HG03095 (cell line): ENCODE results near the gene CHRNA9.

ENCODE experiments used
- ATAC-seq: cut with Tn5 transposase; IDR thresholded peaks from one replicate; pipeline ENCODE4 v1.9.1; 2021; ENCODE audit warnings: moderate library complexity; ENCODE audit not compliant: unreplicated experiment

Gene CHRNA9

GRCh38 chr4:40308528-40309122 lies 26.5 kb upstream of the CHRNA9 start:
- no peak for ATAC-seq

- ATAC-seq, result peak; percentile 43
These were observed 25.8 kb upstream of the CHRNA9 start for GRCh38 chr4:40309250-40309774.

- ATAC-seq, result no peak
These were observed 24.9 kb upstream of the CHRNA9 start for GRCh38 chr4:40310225-40310624.

- no peak for ATAC-seq
These were observed 23.3 kb upstream of the CHRNA9 start for GRCh38 chr4:40311811-40312346.

GRCh38 chr4:40314951-40315350 lies 20.2 kb upstream of the CHRNA9 start:
- no peak for ATAC-seq

- no peak for ATAC-seq
These were observed 18.8 kb upstream of the CHRNA9 start for GRCh38 chr4:40316333-40316781.

GRCh38 chr4:40316782-40317635 lies 18.1 kb upstream of the CHRNA9 start:
- ATAC-seq, result no peak

GRCh38 chr4:40317916-40318658 lies 17.0 kb upstream of the CHRNA9 start:
- no peak for ATAC-seq

- ATAC-seq, result no peak
These were observed 13.4 kb upstream of the CHRNA9 start for GRCh38 chr4:40321574-40322275.

GRCh38 chr4:40322811-40323210 lies 12.3 kb upstream of the CHRNA9 start:
- ATAC-seq, result no peak

- ATAC-seq, result no peak
These were observed 11.3 kb upstream of the CHRNA9 start for GRCh38 chr4:40323866-40324265.

GRCh38 chr4:40325406-40326019 lies 9.6 kb upstream of the CHRNA9 start:
- ATAC-seq, result peak; percentile 93

GRCh38 chr4:40327340-40327739 lies 7.8 kb upstream of the CHRNA9 start:
- no peak for ATAC-seq

GRCh38 chr4:40328383-40328782 lies 6.8 kb upstream of the CHRNA9 start:
- ATAC-seq, result no peak

GRCh38 chr4:40329805-40330204 lies 5.3 kb upstream of the CHRNA9 start:
- no peak for ATAC-seq

GRCh38 chr4:40330536-40330935 lies 4.6 kb upstream of the CHRNA9 start:
- no peak for ATAC-seq

GRCh38 chr4:40331101-40331745 lies 3.9 kb upstream of the CHRNA9 start:
- no peak for ATAC-seq

- ATAC-seq, result no peak
These were observed 3.2 kb upstream of the CHRNA9 start for GRCh38 chr4:40331961-40332360.

- no peak for ATAC-seq
These were observed 1.2 kb upstream of the CHRNA9 start for GRCh38 chr4:40333921-40334352.

- no peak for ATAC-seq
These were observed 377 bp downstream of the CHRNA9 start for GRCh38 chr4:40335525-40335894.
